ENCODE measurements around the gene NAXD. TPM values are rescaled to one million over a fixed set of nuclear protein-coding genes. Genes with fewer than 3 reads are reported as not detected.

The NAXD gene
- total and polyA plus RNA-seq, 2 experiments from 2014 or later = 16.9 to 18.5 TPM

GRCh38 chr13:110592665-110593064 is 22.7 kb upstream of the NAXD start (continued):
- TF ChIP-seq, protein P1, sequence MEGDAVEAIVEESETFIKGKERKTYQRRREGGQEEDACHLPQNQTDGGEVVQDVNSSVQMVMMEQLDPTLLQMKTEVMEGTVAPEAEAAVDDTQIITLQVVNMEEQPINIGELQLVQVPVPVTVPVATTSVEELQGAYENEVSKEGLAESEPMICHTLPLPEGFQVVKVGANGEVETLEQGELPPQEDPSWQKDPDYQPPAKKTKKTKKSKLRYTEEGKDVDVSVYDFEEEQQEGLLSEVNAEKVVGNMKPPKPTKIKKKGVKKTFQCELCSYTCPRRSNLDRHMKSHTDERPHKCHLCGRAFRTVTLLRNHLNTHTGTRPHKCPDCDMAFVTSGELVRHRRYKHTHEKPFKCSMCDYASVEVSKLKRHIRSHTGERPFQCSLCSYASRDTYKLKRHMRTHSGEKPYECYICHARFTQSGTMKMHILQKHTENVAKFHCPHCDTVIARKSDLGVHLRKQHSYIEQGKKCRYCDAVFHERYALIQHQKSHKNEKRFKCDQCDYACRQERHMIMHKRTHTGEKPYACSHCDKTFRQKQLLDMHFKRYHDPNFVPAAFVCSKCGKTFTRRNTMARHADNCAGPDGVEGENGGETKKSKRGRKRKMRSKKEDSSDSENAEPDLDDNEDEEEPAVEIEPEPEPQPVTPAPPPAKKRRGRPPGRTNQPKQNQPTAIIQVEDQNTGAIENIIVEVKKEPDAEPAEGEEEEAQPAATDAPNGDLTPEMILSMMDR (conservative IDR thresholded peaks at IDR 0.05; ENCODE audit: low read depth in 2 of 2) = no peak
- no peak for TF ChIP-seq ZNF331 (CRISPR knock-in tag; IDR thresholded peaks at IDR 0.05; ENCODE audit: low read depth)
- TF ChIP-seq, protein P2, sequence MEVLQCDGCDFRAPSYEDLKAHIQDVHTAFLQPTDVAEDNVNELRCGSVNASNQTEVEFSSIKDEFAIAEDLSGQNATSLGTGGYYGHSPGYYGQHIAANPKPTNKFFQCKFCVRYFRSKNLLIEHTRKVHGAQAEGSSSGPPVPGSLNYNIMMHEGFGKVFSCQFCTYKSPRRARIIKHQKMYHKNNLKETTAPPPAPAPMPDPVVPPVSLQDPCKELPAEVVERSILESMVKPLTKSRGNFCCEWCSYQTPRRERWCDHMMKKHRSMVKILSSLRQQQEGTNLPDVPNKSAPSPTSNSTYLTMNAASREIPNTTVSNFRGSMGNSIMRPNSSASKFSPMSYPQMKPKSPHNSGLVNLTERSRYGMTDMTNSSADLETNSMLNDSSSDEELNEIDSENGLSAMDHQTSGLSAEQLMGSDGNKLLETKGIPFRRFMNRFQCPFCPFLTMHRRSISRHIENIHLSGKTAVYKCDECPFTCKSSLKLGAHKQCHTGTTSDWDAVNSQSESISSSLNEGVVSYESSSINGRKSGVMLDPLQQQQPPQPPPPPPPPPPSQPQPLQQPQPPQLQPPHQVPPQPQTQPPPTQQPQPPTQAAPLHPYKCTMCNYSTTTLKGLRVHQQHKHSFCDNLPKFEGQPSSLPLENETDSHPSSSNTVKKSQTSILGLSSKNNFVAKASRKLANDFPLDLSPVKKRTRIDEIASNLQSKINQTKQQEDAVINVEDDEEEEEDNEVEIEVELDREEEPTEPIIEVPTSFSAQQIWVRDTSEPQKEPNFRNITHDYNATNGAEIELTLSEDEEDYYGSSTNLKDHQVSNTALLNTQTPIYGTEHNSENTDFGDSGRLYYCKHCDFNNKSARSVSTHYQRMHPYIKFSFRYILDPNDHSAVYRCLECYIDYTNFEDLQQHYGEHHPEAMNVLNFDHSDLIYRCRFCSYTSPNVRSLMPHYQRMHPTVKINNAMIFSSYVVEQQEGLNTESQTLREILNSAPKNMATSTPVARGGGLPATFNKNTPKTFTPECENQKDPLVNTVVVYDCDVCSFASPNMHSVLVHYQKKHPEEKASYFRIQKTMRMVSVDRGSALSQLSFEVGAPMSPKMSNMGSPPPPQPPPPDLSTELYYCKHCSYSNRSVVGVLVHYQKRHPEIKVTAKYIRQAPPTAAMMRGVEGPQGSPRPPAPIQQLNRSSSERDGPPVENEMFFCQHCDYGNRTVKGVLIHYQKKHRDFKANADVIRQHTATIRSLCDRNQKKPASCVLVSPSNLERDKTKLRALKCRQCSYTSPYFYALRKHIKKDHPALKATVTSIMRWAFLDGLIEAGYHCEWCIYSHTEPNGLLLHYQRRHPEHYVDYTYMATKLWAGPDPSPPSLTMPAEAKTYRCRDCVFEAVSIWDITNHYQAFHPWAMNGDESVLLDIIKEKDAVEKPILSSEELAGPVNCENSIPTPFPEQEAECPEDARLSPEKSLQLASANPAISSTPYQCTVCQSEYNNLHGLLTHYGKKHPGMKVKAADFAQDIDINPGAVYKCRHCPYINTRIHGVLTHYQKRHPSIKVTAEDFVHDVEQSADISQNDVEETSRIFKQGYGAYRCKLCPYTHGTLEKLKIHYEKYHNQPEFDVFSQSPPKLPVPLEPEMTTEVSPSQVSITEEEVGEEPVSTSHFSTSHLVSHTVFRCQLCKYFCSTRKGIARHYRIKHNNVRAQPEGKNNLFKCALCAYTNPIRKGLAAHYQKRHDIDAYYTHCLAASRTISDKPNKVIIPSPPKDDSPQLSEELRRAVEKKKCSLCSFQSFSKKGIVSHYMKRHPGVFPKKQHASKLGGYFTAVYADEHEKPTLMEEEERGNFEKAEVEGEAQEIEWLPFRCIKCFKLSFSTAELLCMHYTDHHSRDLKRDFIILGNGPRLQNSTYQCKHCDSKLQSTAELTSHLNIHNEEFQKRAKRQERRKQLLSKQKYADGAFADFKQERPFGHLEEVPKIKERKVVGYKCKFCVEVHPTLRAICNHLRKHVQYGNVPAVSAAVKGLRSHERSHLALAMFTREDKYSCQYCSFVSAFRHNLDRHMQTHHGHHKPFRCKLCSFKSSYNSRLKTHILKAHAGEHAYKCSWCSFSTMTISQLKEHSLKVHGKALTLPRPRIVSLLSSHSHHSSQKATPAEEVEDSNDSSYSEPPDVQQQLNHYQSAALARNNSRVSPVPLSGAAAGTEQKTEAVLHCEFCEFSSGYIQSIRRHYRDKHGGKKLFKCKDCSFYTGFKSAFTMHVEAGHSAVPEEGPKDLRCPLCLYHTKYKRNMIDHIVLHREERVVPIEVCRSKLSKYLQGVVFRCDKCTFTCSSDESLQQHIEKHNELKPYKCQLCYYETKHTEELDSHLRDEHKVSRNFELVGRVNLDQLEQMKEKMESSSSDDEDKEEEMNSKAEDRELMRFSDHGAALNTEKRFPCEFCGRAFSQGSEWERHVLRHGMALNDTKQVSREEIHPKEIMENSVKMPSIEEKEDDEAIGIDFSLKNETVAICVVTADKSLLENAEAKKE (CRISPR knock-in tag; IDR thresholded peaks at IDR 0.05) = no peak
- no peak for TF ChIP-seq STAT1 (IDR thresholded peaks at IDR 0.05; ENCODE audit: unreplicated experiment)
- no peak for TF ChIP-seq CREB1 (CRISPR knock-in tag; IDR thresholded peaks at IDR 0.05; ENCODE audit: low read depth)
- no peak for TF ChIP-seq EZH2 (IDR thresholded peaks at IDR 0.05; ENCODE audit: low read depth, unreplicated experiment)
- no peak for TF ChIP-seq NANOG (IDR thresholded peaks at IDR 0.05; ENCODE audit: borderline replicate concordance)

Measured in GM23338 (cell line).